GM10248 (cell line): Measurements from ENCODE around the gene PRLR.

Experiments
- CTCF ChIA-PET: fragments of 300-600 bp; sonication (Branson Sonifier 250); formaldehyde crosslinking; extraction: SDS; loops from one replicate; lab custom pipeline; 2021; ENCODE audit warnings: antibody characterized with exemption; lab: Yijun Ruan, JAX
- POLR2A ChIA-PET: fragments of 350-650 bp; sonication (Branson Sonifier 250); formaldehyde crosslinking; extraction: SDS; loops from one replicate; lab custom pipeline; 2020; ENCODE audit warnings: antibody characterized with exemption; lab: Yijun Ruan, JAX
- DNase-seq: peaks from one replicate; pipeline ENCODE4 v3.0.0; 2012; ENCODE audit errors: extremely low spot score
- CTCF ChIP-seq: IDR thresholded peaks from 2 replicates; pipeline ENCODE4 v1.5.1; 2012; ENCODE audit warnings: mild to moderate bottlenecking, low read depth; ENCODE audit errors: extremely low read depth, missing control alignments, control extremely low read depth

Gene PRLR

GRCh38 chr5:35003018-35003957 is 227.0 kb downstream of the PRLR start:
- TF ChIP-seq CTCF = peak; percentile 72
- CTCF ChIA-PET = interaction anchor here (0.7 to 4.9 kb wide), 50 partner anchors 9 to 1033 kb away, joined by 3 to 28 read pairs (median 4); partner anchors contain the start of genes BRIX1, DNAJC21 and RAD1
- peak; percentile 79 for DNase-seq
- POLR2A ChIA-PET = interaction anchor here (1.4 kb wide), 1 partner anchor 73 kb away, joined by 3 read pairs; the partner anchor contains the start of gene DNAJC21

DNA sequence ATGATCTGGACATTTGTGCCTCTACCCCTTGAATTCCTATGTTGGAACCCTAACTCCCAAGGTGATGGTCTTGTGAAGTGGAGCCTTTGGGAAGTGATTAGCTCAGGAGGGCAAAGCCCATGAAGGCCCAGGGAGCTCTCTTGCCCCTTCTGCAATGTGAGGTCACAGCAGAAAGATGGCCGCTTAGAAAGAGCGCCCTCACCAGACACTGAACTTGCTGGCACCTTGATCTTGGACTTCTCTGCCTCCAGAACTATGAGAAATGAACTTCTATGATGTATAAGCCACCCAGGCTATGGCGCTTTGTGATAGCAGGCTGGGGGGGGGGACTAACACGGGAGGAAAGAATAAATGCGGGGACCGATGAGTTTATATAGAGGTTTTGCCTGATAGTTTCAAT is 227.8 kb downstream of the PRLR start:
- TF ChIP-seq CTCF = no peak
- DNase-seq = no peak
- POLR2A ChIA-PET = no interaction called here
- CTCF ChIA-PET = interaction anchor here (0.8 to 4.9 kb wide), 16 partner anchors 10 to 527 kb away, joined by 3 to 28 read pairs (median 9); partner anchors contain the start of genes BRIX1, DNAJC21 and RAD1

GRCh38 chr5:35001842-35002241 is 228.4 kb downstream of the PRLR start:
- no peak for DNase-seq
- POLR2A ChIA-PET = no interaction called here
- CTCF ChIA-PET = interaction anchor here (0.8 to 4.9 kb wide), 11 partner anchors 9 to 925 kb away, joined by 3 to 28 read pairs (median 9); partner anchors contain the start of genes BRIX1, DNAJC21 and RAD1
- no peak for TF ChIP-seq CTCF
